T-cell (primary cell): Measurements from ENCODE around the gene CEACAM5. TPM values are rescaled to one million over a fixed set of nuclear protein-coding genes. Genes with fewer than 3 reads are reported as not detected.

Experiments used
- ATAC-seq, 4 experiments: fragments of 200-7000 bp in 3 of 4; fragments of 150-1000 bp in 1 of 4; cut with Tn5 transposase; replicated peaks in 1 of 4; 1 replicate in 3 of 4; 2 replicates in 1 of 4; pipeline ENCODE4 v1.10.0; 2021; ENCODE audit warnings: moderate library complexity in 3 of 4, mild to moderate bottlenecking in 2 of 4, moderate number of reproducible peaks in 1 of 4
- CTCF ChIA-PET, 2 donors: fragments of 300-600 bp; sonication (Branson Sonifier 250); formaldehyde crosslinking; loops; one replicate each; lab custom pipeline; 2022; ENCODE audit warnings: antibody characterized with exemption in 2 of 2; lab: Charles Lee
- POLR2A ChIA-PET, 2 donors: fragments of 300-600 bp; sonication (Branson Sonifier 250); formaldehyde crosslinking; loops; one replicate each; lab custom pipeline; 2022; ENCODE audit warnings: antibody characterized with exemption in 2 of 2; lab: Charles Lee
- DNase-seq, 35 experiments: peaks; one replicate each; pipeline versions ENCODE4 v3.0.0 to v3.0.0-alpha.2; 2013 to 2023
- H3K27ac ChIP-seq: one replicate; pipeline ENCODE4 v1.5.1; 2013; ENCODE audit warnings: low read length
- H3K27me3 ChIP-seq, 2 experiments: replicated peaks in 1 of 2; 1 replicate in 1 of 2; 2 replicates in 1 of 2; pipeline versions ENCODE4 v1.6.1 to v1.7.0; 2013; ENCODE audit warnings: low read length in 1 of 2, mixed read lengths in 1 of 2; ENCODE audit not compliant: control insufficient read depth in 2 of 2, insufficient read depth in 2 of 2; ENCODE audit errors: extremely low read depth in 1 of 2
- H3K36me3 ChIP-seq, 2 donors: 1 replicate in 1 of 2; 2 replicates in 1 of 2; pipeline versions ENCODE4 v1.6.1 to v1.7.0; 2013; ENCODE audit warnings: low read length in 1 of 2; ENCODE audit not compliant: control insufficient read depth in 2 of 2, insufficient read depth in 1 of 2; ENCODE audit errors: extremely low read depth in 1 of 2
- H3K4me1 ChIP-seq, 2 experiments: 1 replicate in 1 of 2; 2 replicates in 1 of 2; pipeline versions ENCODE4 v1.6.1 to v1.7.0; 2013; ENCODE audit warnings: low read length in 2 of 2, mixed read lengths in 1 of 2; ENCODE audit not compliant: insufficient read depth in 2 of 2, control insufficient read depth in 1 of 2; ENCODE audit errors: extremely low read depth in 1 of 2
- H3K4me3 ChIP-seq, 2 donors: 1 replicate in 1 of 2; 2 replicates in 1 of 2; pipeline versions ENCODE4 v1.5.1 to v1.7.0; 2013; ENCODE audit warnings: mild to moderate bottlenecking in 2 of 2, low read length in 1 of 2, moderate library complexity in 1 of 2; ENCODE audit not compliant: control insufficient read depth in 1 of 2; ENCODE audit errors: extremely low read depth in 1 of 2
- H3K9me3 ChIP-seq: 2 replicates; pipeline ENCODE4 v1.7.0; 2013
- H3K27ac Mint-ChIP-seq, 2 donors: one replicate each; pipeline ENCODE4 v1.8.0; 2020 to 2021; ENCODE audit warnings: mild to moderate bottlenecking in 2 of 2, mixed read lengths in 2 of 2
- H3K27me3 Mint-ChIP-seq, 2 donors: one replicate each; pipeline ENCODE4 v1.8.0; 2021 to 2022; ENCODE audit warnings: mixed read lengths in 2 of 2
- H3K36me3 Mint-ChIP-seq: one replicate; pipeline ENCODE4 v1.8.0; 2021; ENCODE audit warnings: mixed read lengths
- H3K4me1 Mint-ChIP-seq, 3 donors: one replicate each; pipeline ENCODE4 v1.8.0; 2020 to 2022; ENCODE audit warnings: mixed read lengths in 3 of 3, mild to moderate bottlenecking in 1 of 3
- H3K4me3 Mint-ChIP-seq, 3 donors: one replicate each; pipeline ENCODE4 v1.8.0; 2020 to 2022; ENCODE audit warnings: mild to moderate bottlenecking in 3 of 3, mixed read lengths in 3 of 3, moderate library complexity in 3 of 3
- H3K9me3 Mint-ChIP-seq, 3 donors: one replicate each; pipeline ENCODE4 v1.8.0; 2020 to 2022; ENCODE audit warnings: mixed read lengths in 3 of 3
- WGBS: methylation state at CpG from one replicate; pipeline ENCODE4 v1.1.5; 2013; ENCODE audit warnings: missing lambda C conversion rate; ENCODE audit not compliant: insufficient coverage; 5-methylcytosine and 5-hydroxymethylcytosine counted together
- total RNA-seq, 35 experiments: library from RNA in 6 of 35; stranded (reverse) in 6 of 35; fragments of 120-200 nt in 1 of 35; gene quantifications; one replicate each; pipeline versions ENCODE4 v1.2.1 to v1.2.4 and lab custom pipeline; 2013 to 2026

Gene CEACAM5
- total RNA-seq, 5 donors from 2014 or later (not counting 1 experiment from before 2014, with no cell fraction given) = 0.61 to 1.3 (median 1.0) TPM; not detected in 2

GRCh38 chr19:41691268-41691970 is 17.0 kb upstream of the CEACAM5 start:
- Histone ChIP-seq H3K27ac (no peak overlapping the region), H3K4me1 (peaks cover 0 to 3% of the 10 kb centered on the region in 2 experiments), H3K36me3 (no peaks in the 10 kb centered on the region), H3K27me3 (peaks cover 0 to 65% of the 10 kb centered on the region in 2 experiments), H3K9me3 (no peaks in the 10 kb centered on the region), H3K4me3 (no peak overlapping the region)
- 50% methylated on average over 9 of the region's 20 CpGs for WGBS
- ATAC-seq (no peak), DNase-seq (peak in 5 of 35 experiments; percentile 8 to 58 (median 12))
- H3K9me3 Mint-ChIP-seq = peaks cover 0 to 12% (median 5%) of the 10 kb centered on the region in 3 donors
- CTCF ChIA-PET = interaction anchor here in 1 of 2 donors (0.8 to 3.3 kb wide), 2 partner anchors 15 to 50 kb away, joined by 3 to 19 read pairs; no protein-coding TSS in a partner anchor
- POLR2A ChIA-PET = no interaction called here
- H3K36me3 Mint-ChIP-seq = no peaks in the 10 kb centered on the region
- peak overlapping the region in 1 of 2 donors; percentile 57 for H3K27ac Mint-ChIP-seq
- H3K27me3 Mint-ChIP-seq = peaks cover 42 to 63% of the 10 kb centered on the region in 2 donors
- H3K4me1 Mint-ChIP-seq = peaks cover 0 to 12% (median 2%) of the 10 kb centered on the region in 3 donors
- no peak overlapping the region for H3K4me3 Mint-ChIP-seq

GRCh38 chr19:41694196-41694595 is 14.2 kb upstream of the CEACAM5 start:
- H3K9me3 ChIP-seq = no peaks in the 10 kb centered on the region
- WGBS = no CpG with 5 or more reads among the region's 1 CpG
- Mint-ChIP-seq H3K4me3 (no peak overlapping the region), H3K36me3 (no peaks in the 10 kb centered on the region), H3K27me3 (peaks cover 49 to 52% of the 10 kb centered on the region in 2 donors), H3K4me1 (peaks cover 0 to 12% (median 2%) of the 10 kb centered on the region in 3 donors), H3K9me3 (peaks cover 0 to 12% (median 5%) of the 10 kb centered on the region in 3 donors), H3K27ac (no peak overlapping the region)
- no peak overlapping the region for H3K27ac ChIP-seq
- H3K36me3 ChIP-seq = no peaks in the 10 kb centered on the region
- H3K27me3 ChIP-seq = peaks cover 0 to 64% of the 10 kb centered on the region in 2 experiments
- H3K4me1 ChIP-seq = peaks cover 0 to 3% of the 10 kb centered on the region in 2 experiments
- POLR2A ChIA-PET = no interaction called here
- H3K4me3 ChIP-seq = no peak overlapping the region
- ATAC-seq (no peak), DNase-seq (peak in 1 of 35 experiments; percentile 17)
- CTCF ChIA-PET = interaction anchor here in 1 of 2 donors (0.7 kb wide), 1 partner anchor 52 kb away, joined by 4 read pairs; no protein-coding TSS in a partner anchor

- Histone ChIP-seq H3K36me3 (no peaks in the 10 kb centered on the region), H3K4me1 (peaks cover 0 to 3% of the 10 kb centered on the region in 2 experiments), H3K9me3 (no peaks in the 10 kb centered on the region), H3K27ac (no peak overlapping the region), H3K27me3 (peaks cover 0 to 68% of the 10 kb centered on the region in 2 experiments), H3K4me3 (no peak overlapping the region)
- DNase-seq (peak in 1 of 35 experiments; percentile 9), ATAC-seq (no peak)
- peaks cover 0 to 12% (median 2%) of the 10 kb centered on the region in 3 donors for H3K4me1 Mint-ChIP-seq
- H3K27ac Mint-ChIP-seq = no peak overlapping the region
- ChIA-PET CTCF (no interaction called here), POLR2A (no interaction called here)
- H3K4me3 Mint-ChIP-seq = no peak overlapping the region
- peaks cover 49 to 50% of the 10 kb centered on the region in 2 donors for H3K27me3 Mint-ChIP-seq
- 69% methylated on average over 4 of the region's 8 CpGs for WGBS
- peaks cover 0 to 12% (median 5%) of the 10 kb centered on the region in 3 donors for H3K9me3 Mint-ChIP-seq
- H3K36me3 Mint-ChIP-seq = no peaks in the 10 kb centered on the region
These were observed 13.4 kb upstream of the CEACAM5 start for GRCh38 chr19:41694831-41695635.

DNA sequence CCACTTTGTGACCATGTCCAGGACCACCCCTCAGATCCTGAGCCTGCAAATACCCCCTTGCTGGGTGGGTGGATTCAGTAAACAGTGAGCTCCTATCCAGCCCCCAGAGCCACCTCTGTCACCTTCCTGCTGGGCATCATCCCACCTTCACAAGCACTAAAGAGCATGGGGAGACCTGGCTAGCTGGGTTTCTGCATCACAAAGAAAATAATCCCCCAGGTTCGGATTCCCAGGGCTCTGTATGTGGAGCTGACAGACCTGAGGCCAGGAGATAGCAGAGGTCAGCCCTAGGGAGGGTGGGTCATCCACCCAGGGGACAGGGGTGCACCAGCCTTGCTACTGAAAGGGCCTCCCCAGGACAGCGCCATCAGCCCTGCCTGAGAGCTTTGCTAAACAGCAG is 12.7 kb upstream of the CEACAM5 start:
- Histone ChIP-seq H3K9me3 (no peaks in the 10 kb centered on the region), H3K4me1 (peaks cover 0 to 3% of the 10 kb centered on the region in 2 experiments), H3K27ac (no peak overlapping the region), H3K27me3 (peaks cover 0 to 66% of the 10 kb centered on the region in 2 experiments), H3K4me3 (no peak overlapping the region), H3K36me3 (no peaks in the 10 kb centered on the region)
- ChIA-PET CTCF (interaction anchor here in 1 of 2 donors (0.6 kb wide), 1 partner anchor 117 kb away, joined by 3 read pairs; no protein-coding TSS in a partner anchor), POLR2A (no interaction called here)
- 50% methylated on average over 2 of the region's 2 CpGs for WGBS
- H3K27ac Mint-ChIP-seq = no peak overlapping the region
- DNase-seq = peak in 2 of 35 experiments; percentile 10 to 18
- peaks cover 0 to 11% (median 2%) of the 10 kb centered on the region in 3 donors for H3K4me1 Mint-ChIP-seq
- peaks cover 0 to 12% (median 5%) of the 10 kb centered on the region in 3 donors for H3K9me3 Mint-ChIP-seq
- no peak for ATAC-seq
- no peak overlapping the region for H3K4me3 Mint-ChIP-seq
- H3K27me3 Mint-ChIP-seq = peaks cover 49 to 50% of the 10 kb centered on the region in 2 donors
- H3K36me3 Mint-ChIP-seq = no peaks in the 10 kb centered on the region

GRCh38 chr19:41696402-41697197 is 11.8 kb upstream of the CEACAM5 start:
- no peak overlapping the region for H3K4me3 ChIP-seq
- no peak for ATAC-seq
- POLR2A ChIA-PET = no interaction called here
- Mint-ChIP-seq H3K36me3 (no peaks in the 10 kb centered on the region), H3K4me1 (peaks cover 0 to 3% (median 0%) of the 10 kb centered on the region in 3 donors), H3K27me3 (peaks cover 42 to 43% of the 10 kb centered on the region in 2 donors), H3K27ac (peak overlapping the region in 1 of 2 donors; percentile 70), H3K9me3 (peaks cover 0 to 12% (median 5%) of the 10 kb centered on the region in 3 donors), H3K4me3 (no peak overlapping the region)
- DNase-seq = peak in 3 of 35 experiments; percentile 8 to 22 (median 12)
- H3K4me1 ChIP-seq = no peaks in the 10 kb centered on the region
- H3K27ac ChIP-seq = no peak overlapping the region
- CTCF ChIA-PET = no interaction called here
- WGBS = 68% methylated on average over 6 of the region's 7 CpGs
- no peaks in the 10 kb centered on the region for H3K36me3 ChIP-seq
- H3K27me3 ChIP-seq = peaks cover 0 to 66% of the 10 kb centered on the region in 2 experiments
- no peaks in the 10 kb centered on the region for H3K9me3 ChIP-seq
